Sigmoid colon (tissue), 7 donors: ENCODE data around the gene MACF1. TPM values are rescaled to one million over a fixed set of nuclear protein-coding genes. Genes with fewer than 3 reads are reported as not detected.
"Not testable (repeated sequence)": the region's sequence is repeated elsewhere in the genome, so short reads cannot be mapped to it uniquely, and the experiment has no call there.

Experiments used
- DNase-seq: peaks from one replicate; pipeline ENCODE4 v3.0.0-alpha.2; 2019
- H3K27ac ChIP-seq, 4 donors: fragments of 200-600 bp; sonication (generic); one replicate each; pipeline ENCODE4 v1.5.1; 2016 to 2019; ENCODE audit warnings: mild to moderate bottlenecking in 1 of 4
- H3K27me3 ChIP-seq, 3 donors: fragments of 200-600 bp; sonication (generic); one replicate each; pipeline ENCODE4 v1.5.1; 2019; ENCODE audit warnings: mild to moderate bottlenecking in 1 of 3
- H3K36me3 ChIP-seq, 4 donors: fragments of 200-600 bp; sonication (generic); one replicate each; pipeline ENCODE4 v1.5.1; 2016 to 2019
- H3K4me1 ChIP-seq, 4 donors: fragments of 200-600 bp; sonication (generic); one replicate each; pipeline ENCODE4 v1.5.1; 2017 to 2019
- H3K4me3 ChIP-seq, 4 donors: fragments of 200-600 bp; sonication (generic); one replicate each; pipeline ENCODE4 v1.5.1; 2017 to 2019; ENCODE audit warnings: mild to moderate bottlenecking in 2 of 4, moderate library complexity in 1 of 4
- H3K9me3 ChIP-seq, 4 donors: fragments of 200-600 bp in 3 of 4; sonication (generic) in 3 of 4; one replicate each; pipeline versions ENCODE4 v1.5.1 to v1.6.1; 2013 to 2019
- CTCF ChIP-seq, 4 experiments: fragments of 450-650 bp in 3 of 4; fragments of 200-600 bp in 1 of 4; IDR thresholded peaks; one replicate each; pipeline ENCODE4 v1.5.1; 2016 to 2019; ENCODE audit warnings: antibody characterized with exemption in 4 of 4, mild to moderate bottlenecking in 3 of 4, moderate library complexity in 2 of 4
- EP300 ChIP-seq, 4 donors: sonication (generic); formaldehyde crosslinking; IDR thresholded peaks; one replicate each; pipeline ENCODE4 v1.6.1; 2017; ENCODE audit warnings: antibody characterized with exemption in 4 of 4
- POLR2A ChIP-seq, 2 donors: fragments of 450-650 bp; IDR thresholded peaks; one replicate each; pipeline ENCODE4 v1.6.1; 2016; ENCODE audit warnings: antibody characterized with exemption in 2 of 2, mild to moderate bottlenecking in 2 of 2, moderate library complexity in 2 of 2
- POLR2AphosphoS5 ChIP-seq, 4 donors: sonication (generic); formaldehyde crosslinking; IDR thresholded peaks; one replicate each; pipeline ENCODE4 v1.6.1; 2017; ENCODE audit warnings: antibody characterized with exemption in 4 of 4
- WGBS, 2 donors: extraction: QIAGEN DNeasy Blood & Tissue Kit; methylation state at CpG; one replicate each; pipeline ENCODE4 v1.1.7; 2013; 5-methylcytosine and 5-hydroxymethylcytosine counted together
- intact Hi-C: fragments of 100-400 bp; cut with DNase I; formaldehyde crosslinking; loops from one replicate; pipeline ENCODE4 v1.15.1; 2023
- polyA plus RNA-seq, 3 donors: library from polyadenylated mRNA; stranded (reverse); fragments of 200-250 nt; gene quantifications; one replicate each; pipeline ENCODE4 v1.2.3, GENCODE V29; 2013
- total RNA-seq, 4 donors: library from RNA; depleted of rRNA; stranded (reverse); fragments of >200 nt; gene quantifications; one replicate each; pipeline ENCODE4 v1.1.0, GENCODE V29; 2016
- donor health status: healthy with polysubstance abuse.
- donor health status: Bipolar disorder and iron deficiency.
- donor health status: healthy.

The MACF1 gene
- total and polyA plus RNA-seq, 7 donors = 16.0 to 657 (median 292) TPM

- WGBS, 2 donors = 96% methylated on average over 4 of the region's 4 CpGs
- Histone ChIP-seq H3K36me3 (peaks cover 21 to 87% (median 35%) of the 10 kb centered on the region in 4 donors), H3K4me3 (no peak overlapping the region), H3K9me3 (no peaks in the 10 kb centered on the region), H3K27ac (no peak overlapping the region), H3K27me3 (no peaks in the 10 kb centered on the region), H3K4me1 (peaks cover 0 to 11% (median 4%) of the 10 kb centered on the region in 4 donors)
- TF ChIP-seq EP300 (IDR thresholded peaks at IDR 0.05) (no peak), POLR2A (IDR thresholded peaks at IDR 0.05) (no peak), CTCF (IDR thresholded peaks at IDR 0.05) (no peak), POLR2AphosphoS5 (IDR thresholded peaks at IDR 0.05) (no peak)
- intact Hi-C loops = no loop called here
- DNase-seq = no peak
Observed at GRCh38 chr1:39473324-39473723, 268.8 kb downstream of the MACF1 start.

GRCh38 chr1:39474810-39475209, 270.3 kb downstream of the MACF1 start:
- H3K36me3 ChIP-seq = peaks cover 10 to 79% (median 22%) of the 10 kb centered on the region in 4 donors
- TF ChIP-seq POLR2AphosphoS5 (IDR thresholded peaks at IDR 0.05) (no peak), CTCF (IDR thresholded peaks at IDR 0.05) (no peak), POLR2A (IDR thresholded peaks at IDR 0.05) (no peak), EP300 (IDR thresholded peaks at IDR 0.05) (no peak)
- no peak overlapping the region for H3K27ac ChIP-seq
- H3K27me3 ChIP-seq = no peaks in the 10 kb centered on the region
- H3K4me1 ChIP-seq = peaks cover 0 to 20% (median 12%) of the 10 kb centered on the region in 4 donors
- H3K9me3 ChIP-seq = no peaks in the 10 kb centered on the region
- intact Hi-C loops = no loop called here
- 89 to 90% methylated on average over 4 of the region's 4 CpGs for WGBS, 2 donors
- DNase-seq = no peak
- H3K4me3 ChIP-seq = no peak overlapping the region

GRCh38 chr1:39475551-39475950, 271.1 kb downstream of the MACF1 start:
- H3K4me3 ChIP-seq, H3K9me3 ChIP-seq, intact Hi-C loops, H3K27ac ChIP-seq, H3K27me3 ChIP-seq, DNase-seq: not testable (repeated sequence)
- Histone ChIP-seq H3K36me3 (peaks cover 5 to 79% (median 23%) of the 10 kb centered on the region in 4 donors), H3K4me1 (peaks cover 0 to 27% (median 11%) of the 10 kb centered on the region in 4 donors)
- WGBS, 2 donors = 69 to 77% methylated on average over 1 of the region's 1 CpG

- WGBS, 2 donors = 88 to 89% methylated on average over 5 of the region's 5 CpGs
- H3K9me3 ChIP-seq = no peaks in the 10 kb centered on the region
- DNase-seq = no peak
- peaks cover 0 to 27% (median 9%) of the 10 kb centered on the region in 4 donors for H3K4me1 ChIP-seq
- H3K27ac ChIP-seq = peak overlapping the region in 2 of 4 donors; percentile 36 to 48
- H3K4me3 ChIP-seq = no peak overlapping the region
- TF ChIP-seq POLR2AphosphoS5 (IDR thresholded peaks at IDR 0.05) (no peak), POLR2A (IDR thresholded peaks at IDR 0.05) (no peak), EP300 (IDR thresholded peaks at IDR 0.05) (no peak), CTCF (IDR thresholded peaks at IDR 0.05) (no peak)
- no peaks in the 10 kb centered on the region for H3K27me3 ChIP-seq
- intact Hi-C loops = no loop called here
- peaks cover 8 to 77% (median 29%) of the 10 kb centered on the region in 4 donors for H3K36me3 ChIP-seq
Observed at GRCh38 chr1:39478126-39478915, 273.8 kb downstream of the MACF1 start.

GRCh38 chr1:39481289-39481688, 276.8 kb downstream of the MACF1 start:
- Histone ChIP-seq H3K27me3 (no peaks in the 10 kb centered on the region), H3K36me3 (peaks cover 21 to 82% (median 47%) of the 10 kb centered on the region in 4 donors), H3K4me1 (peaks cover 0 to 27% (median 9%) of the 10 kb centered on the region in 4 donors), H3K4me3 (no peak overlapping the region), H3K9me3 (no peaks in the 10 kb centered on the region), H3K27ac (no peak overlapping the region)
- WGBS, 2 donors = 90 to 96% methylated on average over 6 of the region's 6 CpGs
- intact Hi-C loops = loop anchor here (10.0 kb wide), 1 partner anchor 54 kb away; no protein-coding TSS in a partner anchor
- TF ChIP-seq POLR2A (IDR thresholded peaks at IDR 0.05) (no peak), POLR2AphosphoS5 (IDR thresholded peaks at IDR 0.05) (no peak), CTCF (IDR thresholded peaks at IDR 0.05) (no peak), EP300 (IDR thresholded peaks at IDR 0.05) (no peak)
- no peak for DNase-seq
